Measurements from ENCODE around the gene CILP2.

CILP2 gene

GRCh38 chr19:19584356-19584755 is 46.3 kb downstream of the CILP2 start:
- DNase-seq (no peak), ATAC-seq (no peak)
- H3K4me3 Mint-ChIP-seq = no peak overlapping the region
- peak overlapping the region in 1 of 2 donors; percentile 76 for H3K27ac Mint-ChIP-seq
- no peaks in the 10 kb centered on the region for H3K9me3 Mint-ChIP-seq
- H3K4me1 Mint-ChIP-seq = peaks cover 53% of the 10 kb centered on the region
- no peaks in the 10 kb centered on the region for H3K27me3 Mint-ChIP-seq

DNA sequence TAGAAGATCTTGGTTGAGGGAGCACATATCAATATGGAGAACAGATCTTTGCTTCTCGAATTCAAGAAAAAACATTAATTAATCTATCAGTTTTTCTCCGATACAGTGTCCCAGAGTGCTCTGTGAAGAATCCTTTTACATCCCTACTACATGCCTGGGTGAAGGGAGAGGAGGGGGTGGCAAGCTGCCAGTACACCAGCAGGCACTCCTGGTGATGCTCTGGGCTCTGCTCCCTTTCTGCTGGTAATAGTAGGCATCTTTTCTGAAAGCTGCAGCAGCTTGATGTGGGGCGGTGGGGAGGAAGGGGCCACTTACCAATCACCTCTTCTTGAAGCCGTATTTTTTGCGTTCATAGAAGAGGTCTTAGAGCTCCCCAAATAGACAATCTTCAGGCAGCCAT is 49.7 kb downstream of the CILP2 start:
- Mint-ChIP-seq H3K27me3 (no peaks in the 10 kb centered on the region), H3K4me3 (no peak overlapping the region), H3K4me1 (peaks cover 58% of the 10 kb centered on the region), H3K9me3 (no peaks in the 10 kb centered on the region), H3K27ac (no peak overlapping the region)
- ATAC-seq (no peak), DNase-seq (no peak)

DNA sequence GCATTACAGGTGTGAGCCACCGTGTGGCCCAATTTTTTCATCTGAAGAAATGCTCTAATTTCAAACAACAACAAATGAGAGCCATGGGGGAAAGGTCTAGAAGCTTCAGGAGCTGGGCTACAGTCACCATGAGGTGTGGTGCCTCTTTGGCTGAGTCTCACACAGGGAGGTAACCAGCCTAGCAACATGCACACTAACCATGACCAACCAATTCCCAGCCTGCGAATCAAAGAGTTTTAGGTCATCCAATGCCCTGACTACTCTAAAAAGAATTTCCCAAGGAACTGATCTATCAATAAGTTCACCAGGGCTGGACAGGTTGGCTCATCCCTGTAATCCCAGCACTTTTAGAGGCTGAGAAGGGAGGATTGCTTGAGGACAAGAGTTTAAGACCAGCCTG is 50.5 kb downstream of the CILP2 start:
- Mint-ChIP-seq H3K9me3 (no peaks in the 10 kb centered on the region), H3K4me3 (peak overlapping the region; percentile 18 to 29), H3K4me1 (peaks cover 61% of the 10 kb centered on the region), H3K27ac (peak overlapping the region in 1 of 2 donors; percentile 61), H3K27me3 (no peaks in the 10 kb centered on the region)
- no peak for ATAC-seq
- DNase-seq = no peak

DNA sequence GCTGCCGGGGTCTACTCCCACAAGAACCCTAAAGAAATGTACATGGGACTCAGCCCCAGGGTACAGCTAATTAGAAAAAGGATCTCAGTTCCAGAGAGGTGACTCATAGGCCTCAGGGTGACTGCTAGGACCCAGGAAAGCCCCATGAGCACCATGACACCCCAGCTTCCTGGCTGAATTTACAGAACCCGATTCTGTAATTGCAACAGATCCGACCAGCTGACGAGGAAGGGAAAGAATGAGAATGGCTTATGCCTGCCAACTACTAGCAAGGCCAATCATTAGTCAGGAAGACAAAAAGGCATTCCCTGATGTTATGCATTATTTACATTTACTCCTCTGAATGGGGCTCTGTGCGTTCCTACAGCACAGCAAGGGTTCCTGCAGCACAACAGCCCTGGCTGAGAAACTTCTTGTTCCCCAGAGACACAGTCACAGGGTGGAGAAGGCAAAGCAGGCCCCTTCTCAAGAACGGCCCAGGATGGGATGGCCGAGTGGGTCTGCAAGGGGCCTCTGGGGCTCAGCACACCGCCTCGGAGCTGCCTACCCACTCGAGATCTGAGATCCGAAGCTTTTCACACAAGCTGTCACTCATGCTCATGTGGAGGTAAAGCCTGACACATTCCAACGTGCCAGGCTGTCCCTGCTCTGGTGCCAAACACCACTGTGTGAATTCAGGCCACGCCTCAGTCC is 53.2 kb downstream of the CILP2 start:
- DNase-seq = peak; percentile 46 to 79
- peaks cover 75% of the 10 kb centered on the region for H3K4me1 Mint-ChIP-seq
- H3K27me3 Mint-ChIP-seq = no peaks in the 10 kb centered on the region
- H3K9me3 Mint-ChIP-seq = no peaks in the 10 kb centered on the region
- peak; percentile 95 for ATAC-seq
- peak overlapping the region; percentile 60 to 93 for H3K27ac Mint-ChIP-seq
- H3K4me3 Mint-ChIP-seq = peak overlapping the region; percentile 57 to 60

GRCh38 chr19:19592690-19593089 is 54.6 kb downstream of the CILP2 start:
- ATAC-seq = no peak
- H3K4me3 Mint-ChIP-seq = no peak overlapping the region
- H3K27me3 Mint-ChIP-seq = no peaks in the 10 kb centered on the region
- peak overlapping the region; percentile 48 to 69 for H3K27ac Mint-ChIP-seq
- H3K4me1 Mint-ChIP-seq = peaks cover 83% of the 10 kb centered on the region
- no peaks in the 10 kb centered on the region for H3K9me3 Mint-ChIP-seq
- DNase-seq = no peak

GRCh38 chr19:19594381-19594780 is 56.3 kb downstream of the CILP2 start:
- Mint-ChIP-seq H3K27me3 (no peaks in the 10 kb centered on the region), H3K9me3 (no peaks in the 10 kb centered on the region), H3K4me1 (peaks cover 84% of the 10 kb centered on the region), H3K27ac (peak overlapping the region in 1 of 2 donors; percentile 25), H3K4me3 (no peak overlapping the region)
- no peak for ATAC-seq
- no peak for DNase-seq

- H3K27me3 Mint-ChIP-seq = no peaks in the 10 kb centered on the region
- peak overlapping the region in 1 of 2 donors; percentile 48 for H3K27ac Mint-ChIP-seq
- ATAC-seq (no peak), DNase-seq (no peak)
- peaks cover 79% of the 10 kb centered on the region for H3K4me1 Mint-ChIP-seq
- H3K9me3 Mint-ChIP-seq = no peaks in the 10 kb centered on the region
- no peak overlapping the region for H3K4me3 Mint-ChIP-seq
Measured at GRCh38 chr19:19595171-19595701, 57.2 kb downstream of the CILP2 start.
